H1 (cell line): ENCODE measurements around the gene FLRT2. TPM values are rescaled to one million over a fixed set of nuclear protein-coding genes. Genes with fewer than 3 reads are reported as not detected.

Experiments
- CTCF ChIA-PET: fragments of 300-600 bp; sonication (Branson Sonifier 250); formaldehyde crosslinking; loops from one replicate; lab custom pipeline; 2021; ENCODE audit not compliant: partially characterized antibody; lab: Charles Lee
- POLR2A ChIA-PET: fragments of 300-600 bp; sonication (Branson Sonifier 250); formaldehyde crosslinking; loops from one replicate; lab custom pipeline; 2021; ENCODE audit warnings: inconsistent platforms; ENCODE audit not compliant: partially characterized antibody; lab: Charles Lee
- DNase-seq, 2 experiments: peaks; one replicate each; pipeline versions ENCODE4 v3.0.0 to v3.0.0-alpha.2; 2010 to 2022; ENCODE audit warnings: low spot score in 2 of 2, low read depth in 1 of 2, mixed read lengths in 1 of 2
- FAIRE-seq: peaks from 2 replicates; lab custom pipeline; 2011; peaks lifted over from hg19 to GRCh38; lab: Jason Lieb, UNC
- H2AFZ ChIP-seq: 2 replicates; pipeline ENCODE4 v1.8.1; 2012; ENCODE audit warnings: low read length, inconsistent platforms
- H2AK5ac ChIP-seq: 2 replicates; pipeline ENCODE4 v1.6.1; 2013; ENCODE audit warnings: low read depth, low read length
- H2BK120ac ChIP-seq: replicated peaks from 2 replicates; pipeline ENCODE3; 2013; ENCODE audit warnings: low read depth, low read length, inconsistent platforms
- H2BK12ac ChIP-seq: 2 replicates; pipeline ENCODE4 v1.6.1; 2013; ENCODE audit warnings: low read depth, low read length
- H2BK15ac ChIP-seq: 2 replicates; pipeline ENCODE4 v1.6.1; 2013; ENCODE audit warnings: low read length
- H2BK20ac ChIP-seq: 2 replicates; pipeline ENCODE4 v1.6.1; 2013; ENCODE audit warnings: low read length
- H2BK5ac ChIP-seq: 2 replicates; pipeline ENCODE4 v1.6.1; 2013; ENCODE audit warnings: low read depth, low read length
- H3K14ac ChIP-seq: 2 replicates; pipeline ENCODE4 v1.6.1; 2013; ENCODE audit warnings: inconsistent platforms; ENCODE audit not compliant: insufficient read length
- H3K18ac ChIP-seq: 2 replicates; pipeline ENCODE4 v1.6.1; 2013; ENCODE audit warnings: low read length; ENCODE audit errors: extremely low read depth
- H3K23ac ChIP-seq: 2 replicates; pipeline ENCODE4 v1.6.1; 2013; ENCODE audit warnings: inconsistent platforms; ENCODE audit not compliant: insufficient read length
- H3K23me2 ChIP-seq: 2 replicates; pipeline ENCODE4 v1.6.1; 2013; ENCODE audit warnings: low read depth, low read length
- H3K27ac ChIP-seq: 2 replicates; pipeline ENCODE4 v1.6.1; 2011; ENCODE audit warnings: low read depth, low read length, inconsistent platforms
- H3K27me3 ChIP-seq, 4 experiments: replicated peaks in 1 of 4; 1 replicate in 1 of 4; 2 replicates in 3 of 4; pipeline versions ENCODE4 v1.6.1 to v1.8.1; 2011 to 2013; ENCODE audit warnings: low read length in 3 of 4, mild to moderate bottlenecking in 3 of 4, inconsistent platforms in 2 of 4, mixed read lengths in 2 of 4, moderate library complexity in 1 of 4; ENCODE audit not compliant: control insufficient read depth in 3 of 4, insufficient read depth in 3 of 4; ENCODE audit errors: extremely low read depth in 1 of 4
- H3K36me3 ChIP-seq, 4 experiments: 2 replicates each; pipeline versions ENCODE4 v1.6.1 to v1.8.1; 2011 to 2013; ENCODE audit warnings: mild to moderate bottlenecking in 4 of 4, low read length in 3 of 4, moderate library complexity in 2 of 4, control low read depth in 1 of 4, inconsistent platforms in 1 of 4; ENCODE audit not compliant: insufficient read depth in 4 of 4, control insufficient read depth in 2 of 4
- H3K4ac ChIP-seq: replicated peaks from 2 replicates; pipeline ENCODE3; 2013; ENCODE audit warnings: low read length, low read depth, mixed read lengths, inconsistent platforms; ENCODE audit not compliant: insufficient read length
- H3K4me1 ChIP-seq, 4 experiments: replicated peaks in 1 of 4; 1 replicate in 1 of 4; 2 replicates in 3 of 4; pipeline versions ENCODE4 v1.6.1 to v1.8.1; 2011 to 2013; ENCODE audit warnings: low read length in 3 of 4, inconsistent platforms in 2 of 4, mixed read lengths in 1 of 4; ENCODE audit not compliant: insufficient read depth in 4 of 4, control insufficient read depth in 3 of 4
- H3K4me2 ChIP-seq, 2 experiments: 2 replicates each; pipeline versions ENCODE4 v1.6.1 to v1.8.1; 2011 to 2013; ENCODE audit warnings: low read depth in 2 of 2, low read length in 2 of 2, control low read depth in 1 of 2, inconsistent platforms in 1 of 2, mild to moderate bottlenecking in 1 of 2; ENCODE audit not compliant: insufficient read depth in 1 of 2
- H3K4me3 ChIP-seq, 4 experiments: fragments of 200-600, 300-600 bp in 1 of 4; sonication (generic), shearing (Covaris generic), sonication (Bioruptor Twin) in 1 of 4; 2 replicates each; pipeline versions ENCODE4 v1.5.1 to v1.8.1; 2011 to 2016; ENCODE audit warnings: low read length in 4 of 4, low read depth in 3 of 4, control low read depth in 2 of 4, inconsistent platforms in 2 of 4, mild to moderate bottlenecking in 2 of 4, mixed read lengths in 1 of 4, moderate library complexity in 1 of 4; ENCODE audit not compliant: insufficient read depth in 2 of 4; ENCODE audit errors: extremely low read depth in 1 of 4
- H3K56ac ChIP-seq: replicated peaks from 2 replicates; pipeline ENCODE3; 2013; ENCODE audit warnings: low read depth, mild to moderate bottlenecking, mixed read lengths, low read length, inconsistent platforms; ENCODE audit not compliant: insufficient read length
- H3K79me1 ChIP-seq: 2 replicates; pipeline ENCODE4 v1.6.1; 2013; ENCODE audit warnings: low read depth, low read length, control low read depth
- H3K79me2 ChIP-seq, 2 experiments: 2 replicates each; pipeline versions ENCODE4 v1.6.1 to v1.8.1; 2012 to 2013; ENCODE audit warnings: low read length in 2 of 2, mild to moderate bottlenecking in 2 of 2, inconsistent platforms in 1 of 2; ENCODE audit not compliant: insufficient read depth in 2 of 2, control insufficient read depth in 1 of 2
- H3K9ac ChIP-seq, 4 experiments: replicated peaks in 1 of 4; 1 replicate in 1 of 4; 2 replicates in 3 of 4; pipeline versions ENCODE4 v1.6.1 to v1.8.1; 2011 to 2013; ENCODE audit warnings: low read depth in 3 of 4, low read length in 3 of 4, control low read depth in 2 of 4, mild to moderate bottlenecking in 2 of 4, moderate library complexity in 2 of 4, inconsistent platforms in 1 of 4; ENCODE audit errors: extremely low read depth in 1 of 4
- H3K9me3 ChIP-seq, 2 experiments: 2 replicates each; pipeline versions ENCODE4 v1.6.1 to v1.8.1; 2012 to 2013; ENCODE audit warnings: mild to moderate bottlenecking in 2 of 2, moderate library complexity in 2 of 2, control low read depth in 1 of 2, inconsistent platforms in 1 of 2, low read depth in 1 of 2, low read length in 1 of 2, mixed read lengths in 1 of 2; ENCODE audit not compliant: insufficient read depth in 2 of 2
- H4K20me1 ChIP-seq, 2 experiments: replicated peaks in 1 of 2; 2 replicates each; pipeline versions ENCODE3 to v1.8.1; 2011 to 2013; ENCODE audit warnings: inconsistent platforms in 2 of 2, low read length in 2 of 2, mild to moderate bottlenecking in 1 of 2; ENCODE audit not compliant: insufficient read depth in 2 of 2, control insufficient read depth in 1 of 2
- H4K5ac ChIP-seq: 2 replicates; pipeline ENCODE4 v1.6.1; 2013; ENCODE audit warnings: low read length, low read depth, mixed read lengths, inconsistent platforms; ENCODE audit not compliant: insufficient read length
- H4K8ac ChIP-seq: 2 replicates; pipeline ENCODE4 v1.8.0; 2013; ENCODE audit warnings: mild to moderate bottlenecking, moderate library complexity, low read length, inconsistent platforms; ENCODE audit not compliant: insufficient read depth; ENCODE audit errors: extremely low read depth
- H4K91ac ChIP-seq: replicated peaks from 2 replicates; pipeline ENCODE3; 2013; ENCODE audit warnings: low read length, mixed read lengths, inconsistent platforms; ENCODE audit not compliant: insufficient read length
- CREB1 ChIP-seq: IDR thresholded peaks from 2 replicates; pipeline ENCODE4 v1.6.1; 2012; ENCODE audit warnings: inconsistent platforms
- CTBP2 ChIP-seq: IDR thresholded peaks from 2 replicates; pipeline ENCODE4 v1.7.0; 2011; ENCODE audit warnings: borderline replicate concordance, mild to moderate bottlenecking, moderate library complexity, mixed read lengths, low read length; ENCODE audit not compliant: insufficient read depth, insufficient read length
- HDAC2 ChIP-seq, 2 experiments: fragments of 300-600 bp in 1 of 2; sonication (generic) in 1 of 2; IDR thresholded peaks; 2 replicates each; pipeline ENCODE4 v1.6.1; 2011 to 2012; ENCODE audit warnings: low read depth in 2 of 2, low read length in 2 of 2, mild to moderate bottlenecking in 2 of 2, moderate library complexity in 2 of 2, borderline replicate concordance in 1 of 2, inconsistent platforms in 1 of 2
- POLR2AphosphoS5 ChIP-seq: IDR thresholded peaks from 2 replicates; pipeline ENCODE4 v1.6.1; 2011; ENCODE audit warnings: low read depth, low read length
- TAF1 ChIP-seq: IDR thresholded peaks from 2 replicates; pipeline ENCODE4 v1.6.1; 2011; ENCODE audit warnings: mild to moderate bottlenecking, low read depth, low read length
- TBP ChIP-seq: IDR thresholded peaks from 2 replicates; pipeline ENCODE4 v1.6.1; 2011; ENCODE audit warnings: low read depth, low read length, improper control_type of control experiment
- TCF12 ChIP-seq: IDR thresholded peaks from 2 replicates; pipeline ENCODE4 v1.6.1; 2011; ENCODE audit warnings: low read depth, mild to moderate bottlenecking, low read length
- WGBS, 2 experiments: shearing (Covaris generic) in 1 of 2; methylation state at CpG; one replicate each; pipeline versions ENCODE4 v1.1.6 to v1.1.7; 2013 to 2015; ENCODE audit warnings: low lambda C conversion rate in 2 of 2, mixed read lengths in 2 of 2, inconsistent platforms in 1 of 2, low coverage in 1 of 2, missing lambda C conversion rate in 1 of 2; ENCODE audit not compliant: insufficient replicate concordance in 2 of 2, insufficient coverage in 1 of 2, insufficient read length in 1 of 2; ENCODE audit errors: extremely low coverage in 1 of 2, missing lambda C conversion rate in 1 of 2; 5-methylcytosine and 5-hydroxymethylcytosine counted together
- polyA plus RNA-seq, 7 experiments: library from polyadenylated mRNA; depleted of rRNA in 3 of 7; stranded (reverse) in 5 of 7; unstranded in 2 of 7; fragments of >200 nt in 5 of 7; fragments of 200-250 nt in 2 of 7; gene quantifications; 1 replicate in 5 of 7; 2 replicates in 1 of 7; 4 replicates in 1 of 7; pipeline versions ENCODE4 v1.2.1 to v1.2.3, GENCODE V29; 2011 to 2013; ENCODE audit warnings: missing spikeins in 2 of 7, mixed read lengths in 2 of 7
- total RNA-seq: library from RNA; stranded (reverse); fragmentation: NEBNext Ultra II Directional; extraction: Animal tissue kit (Norgen Biotek cat#: 25700); gene quantifications from 2 replicates; pipeline ENCODE4 v1.2.1, GENCODE V29; 2021
- TF ChIP-seq, protein P1 (sequence below), 3 experiments: IDR thresholded peaks; 1 replicate in 2 of 3; 2 replicates in 1 of 3; pipeline versions ENCODE4 v1.5.1 to v1.6.1; 2011; ENCODE audit warnings: low read length in 3 of 3, mild to moderate bottlenecking in 3 of 3, inconsistent platforms in 2 of 3, low read depth in 1 of 3, moderate library complexity in 1 of 3; ENCODE audit not compliant: insufficient read depth in 1 of 3; ENCODE audit errors: control extremely low read depth in 1 of 3

FLRT2 gene
- total and polyA plus RNA-seq, 2 of the 8 experiments (the other 6 are each of a cell fraction or from before 2014, with no cell fraction given): 2.4 to 6.9 TPM

DNA sequence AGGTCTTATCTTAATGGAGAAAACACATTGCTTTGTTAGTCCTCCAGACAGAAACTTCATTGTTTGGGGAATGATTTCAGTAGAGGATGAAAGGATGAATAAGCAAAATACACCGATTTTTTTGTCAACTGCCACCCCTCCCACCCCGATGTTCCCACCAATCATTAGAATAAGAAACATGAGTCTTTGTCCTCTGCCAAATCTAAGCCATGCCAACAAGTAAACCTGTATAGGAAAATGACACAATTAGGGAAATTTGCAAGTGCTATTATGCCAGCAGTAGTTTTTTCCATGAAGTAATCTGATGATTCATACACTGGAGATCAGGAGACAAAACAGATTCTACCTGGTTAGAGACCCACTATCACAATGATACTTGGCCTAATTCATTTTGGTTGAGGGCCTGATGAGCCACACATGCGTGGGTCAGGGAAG lies 35.9 kb downstream of the FLRT2 start:
- Histone ChIP-seq H3K79me2 (no peaks in the 10 kb centered on the region), H2BK120ac (no peak overlapping the region), H3K14ac (no peak overlapping the region), H3K9ac (no peak overlapping the region), H3K27ac (no peak overlapping the region), H3K23me2 (no peaks in the 10 kb centered on the region), H4K20me1 (no peaks in the 10 kb centered on the region), H3K4ac (no peak overlapping the region), H2BK12ac (no peak overlapping the region), H2AFZ (no peak overlapping the region), H4K5ac (no peak overlapping the region), H3K27me3 (no peaks in the 10 kb centered on the region), H3K36me3 (no peaks in the 10 kb centered on the region), H2BK5ac (no peak overlapping the region), H3K56ac (no peak overlapping the region), H3K4me2 (no peak overlapping the region), H3K18ac (no peak overlapping the region), H4K91ac (no peak overlapping the region), H2BK15ac (no peak overlapping the region), H4K8ac (no peak overlapping the region), H3K9me3 (no peaks in the 10 kb centered on the region), H2BK20ac (no peak overlapping the region), H2AK5ac (no peak overlapping the region), H3K4me1 (peaks cover 0 to 4% (median 2%) of the 10 kb centered on the region in 4 experiments; a peak in 5 of 7 replicates), H3K23ac (no peak overlapping the region), H3K4me3 (no peak overlapping the region), H3K79me1 (no peaks in the 10 kb centered on the region)
- ChIA-PET POLR2A (no interaction called here), CTCF (no interaction called here)
- whole genome bisulfite sequencing, 2 experiments: 97% methylated on average over 3 of the region's 3 CpGs; no CpG with 5 or more reads in 1 of the 2 experiments
- no peak for DNase-seq
- FAIRE-seq: no peak
- TF ChIP-seq TAF1 (no peak), HDAC2 (IDR thresholded peaks at IDR 0.05; ENCODE audit: borderline replicate concordance in 1 of 2, low read depth in 2 of 2, low read length in 2 of 2) (no peak), CTBP2 (no peak), CREB1 (no peak), TCF12 (no peak), POLR2AphosphoS5 (no peak), TBP (no peak)
- TF ChIP-seq, protein P1, sequence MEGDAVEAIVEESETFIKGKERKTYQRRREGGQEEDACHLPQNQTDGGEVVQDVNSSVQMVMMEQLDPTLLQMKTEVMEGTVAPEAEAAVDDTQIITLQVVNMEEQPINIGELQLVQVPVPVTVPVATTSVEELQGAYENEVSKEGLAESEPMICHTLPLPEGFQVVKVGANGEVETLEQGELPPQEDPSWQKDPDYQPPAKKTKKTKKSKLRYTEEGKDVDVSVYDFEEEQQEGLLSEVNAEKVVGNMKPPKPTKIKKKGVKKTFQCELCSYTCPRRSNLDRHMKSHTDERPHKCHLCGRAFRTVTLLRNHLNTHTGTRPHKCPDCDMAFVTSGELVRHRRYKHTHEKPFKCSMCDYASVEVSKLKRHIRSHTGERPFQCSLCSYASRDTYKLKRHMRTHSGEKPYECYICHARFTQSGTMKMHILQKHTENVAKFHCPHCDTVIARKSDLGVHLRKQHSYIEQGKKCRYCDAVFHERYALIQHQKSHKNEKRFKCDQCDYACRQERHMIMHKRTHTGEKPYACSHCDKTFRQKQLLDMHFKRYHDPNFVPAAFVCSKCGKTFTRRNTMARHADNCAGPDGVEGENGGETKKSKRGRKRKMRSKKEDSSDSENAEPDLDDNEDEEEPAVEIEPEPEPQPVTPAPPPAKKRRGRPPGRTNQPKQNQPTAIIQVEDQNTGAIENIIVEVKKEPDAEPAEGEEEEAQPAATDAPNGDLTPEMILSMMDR (IDR thresholded peaks at IDR 0.05; ENCODE audit: control extremely low read depth in 1 of 3, insufficient read depth in 1 of 3, low read depth in 1 of 3, low read length in 3 of 3): no peak
